Panc1 (cell line): Measurements from ENCODE around the gene DPYD. TPM values are rescaled to one million over a fixed set of nuclear protein-coding genes. Genes with fewer than 3 reads are reported as not detected.

Experiments
- ATAC-seq: fragments of 200-7000 bp; cut with Tn5 transposase; 2 replicates; pipeline ENCODE4 v1.9.1; 2020; ENCODE audit warnings: mild to moderate bottlenecking, moderate library complexity
- BruUV-seq: library from RNA; stranded (reverse); fragments of 400-500 nt; replicated peaks from 2 replicates; lab custom pipeline; 2021; lab: Mats Ljungman, UMichigan
- CTCF ChIA-PET: fragments of 300-600 bp; sonication (Branson Sonifier 250); formaldehyde crosslinking; loops from one replicate; lab custom pipeline; 2022; ENCODE audit warnings: antibody characterized with exemption; lab: Charles Lee
- POLR2A ChIA-PET: fragments of 300-600 bp; sonication (Branson Sonifier 250); formaldehyde crosslinking; loops from one replicate; lab custom pipeline; 2022; ENCODE audit warnings: antibody characterized with exemption; lab: Charles Lee
- DNase-seq: peaks from one replicate; pipeline ENCODE4 v3.0.0-alpha.2; 2010; ENCODE audit warnings: low read depth, low spot score
- H3K27ac ChIP-seq: 2 replicates; pipeline ENCODE4 v1.5.1; 2011; ENCODE audit warnings: mild to moderate bottlenecking, low read length, inconsistent platforms
- H3K27me3 ChIP-seq: fragments of 200-500 bp; sonication (Bioruptor generic); 2 replicates; pipeline ENCODE4 v1.6.0; 2014; ENCODE audit warnings: low read length, inconsistent platforms; ENCODE audit not compliant: control insufficient read depth, insufficient read depth
- H3K36me3 ChIP-seq: fragments of 200-500 bp; sonication (Bioruptor generic); 2 replicates; pipeline ENCODE4 v1.5.1; 2014; ENCODE audit warnings: inconsistent platforms, mild to moderate bottlenecking, low read length, moderate library complexity; ENCODE audit not compliant: control insufficient read depth, insufficient read depth
- H3K4me1 ChIP-seq: 2 replicates; pipeline ENCODE4 v1.5.1; 2011; ENCODE audit warnings: inconsistent platforms, mild to moderate bottlenecking, low read length, moderate library complexity; ENCODE audit not compliant: control insufficient read depth, insufficient read depth
- H3K4me3 ChIP-seq, 2 experiments: 2 replicates each; pipeline ENCODE4 v1.5.1; 2011 to 2012; ENCODE audit warnings: low read depth in 2 of 2, low read length in 2 of 2, mild to moderate bottlenecking in 2 of 2, inconsistent platforms in 1 of 2, moderate library complexity in 1 of 2
- H3K9me3 ChIP-seq: fragments of 200-500 bp; sonication (Bioruptor generic); 2 replicates; pipeline ENCODE4 v1.5.1; 2014; ENCODE audit warnings: low read depth, mild to moderate bottlenecking, inconsistent platforms, low read length, moderate library complexity; ENCODE audit not compliant: control insufficient read depth, insufficient read depth
- POLR2AphosphoS5 ChIP-seq: IDR thresholded peaks from 2 replicates; pipeline ENCODE4 v1.6.1; 2012; ENCODE audit warnings: mild to moderate bottlenecking, low read depth, low read length, moderate library complexity
- SIN3A ChIP-seq: IDR thresholded peaks from 2 replicates; pipeline ENCODE4 v1.6.1; 2012; ENCODE audit warnings: low read depth, mild to moderate bottlenecking, low read length, moderate library complexity, borderline replicate concordance; ENCODE audit not compliant: insufficient read depth
- TCF7L2 ChIP-seq: IDR thresholded peaks from 2 replicates; pipeline ENCODE4 v1.6.1; 2011; ENCODE audit warnings: mild to moderate bottlenecking, low read depth, low read length, inconsistent platforms
- in situ Hi-C: cut with HindIII; loops from 2 replicates; pipeline ENCODE4 v1.10.0; 2016; ENCODE audit warnings: low sequenced_read_pairs, low pct_unique_long_range_greater_than_20kb
- intact Hi-C: fragments of 100-400 bp; cut with micrococcal nuclease; formaldehyde crosslinking; loops from one replicate; pipeline ENCODE4 v1.10.0; 2022; ENCODE audit not compliant: unreplicated experiment
- total RNA-seq: library from RNA; stranded (reverse); gene quantifications from one replicate; pipeline ENCODE4 v1.2.1, GENCODE V29; 2021; ENCODE audit not compliant: unreplicated experiment
- TF ChIP-seq, protein P1 (sequence below): fragments of 450-650 bp; IDR thresholded peaks from 2 replicates; pipeline ENCODE4 v1.5.1; 2017; ENCODE audit warnings: mild to moderate bottlenecking
- TF ChIP-seq, protein P2 (sequence below), 2 experiments: IDR thresholded peaks; 2 replicates each; pipeline ENCODE4 v1.6.1; 2011 to 2012; ENCODE audit warnings: low read depth in 2 of 2, control low read depth in 1 of 2, low read length in 1 of 2, mild to moderate bottlenecking in 1 of 2, moderate library complexity in 1 of 2; ENCODE audit not compliant: insufficient read depth in 1 of 2

The DPYD gene
- total RNA-seq, 1 experiment from 2014 or later: 2.0 TPM

DNA sequence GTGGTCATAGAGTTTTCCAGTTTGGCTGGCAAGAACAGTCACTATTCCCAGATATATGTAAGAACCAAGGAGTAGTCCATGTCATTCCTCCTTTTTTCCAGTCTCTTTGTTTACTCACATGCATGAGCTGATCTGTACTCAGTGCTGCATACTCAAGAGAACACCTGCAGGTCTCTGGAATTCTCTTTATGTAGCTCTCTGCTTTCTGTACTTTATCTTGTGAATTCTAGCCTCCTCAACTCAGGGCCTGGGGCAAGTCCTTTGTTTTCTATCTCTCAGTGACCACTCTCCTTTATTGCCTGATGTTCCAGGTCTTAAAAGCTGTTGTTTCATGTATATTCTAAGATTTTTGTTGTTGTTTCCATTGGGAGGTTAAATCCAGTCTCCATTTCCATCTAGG, 478.9 kb downstream of the DPYD start:
- DNase-seq (no peak), ATAC-seq (no peak)
- Histone ChIP-seq H3K4me3 (no peak overlapping the region), H3K4me1 (no peaks in the 10 kb centered on the region), H3K27ac (no peak overlapping the region), H3K9me3 (no peaks in the 10 kb centered on the region), H3K27me3 (no peaks in the 10 kb centered on the region), H3K36me3 (no peaks in the 10 kb centered on the region)
- POLR2A ChIA-PET: interaction anchor here (0.6 kb wide), 1 partner anchor 94 kb away, joined by 3 read pairs; no protein-coding TSS in a partner anchor
- in situ Hi-C loops: no loop called here
- CTCF ChIA-PET: no interaction called here
- intact Hi-C loops: no loop called here
- BruUV-seq: no TSS peak
- TF ChIP-seq, protein P1, sequence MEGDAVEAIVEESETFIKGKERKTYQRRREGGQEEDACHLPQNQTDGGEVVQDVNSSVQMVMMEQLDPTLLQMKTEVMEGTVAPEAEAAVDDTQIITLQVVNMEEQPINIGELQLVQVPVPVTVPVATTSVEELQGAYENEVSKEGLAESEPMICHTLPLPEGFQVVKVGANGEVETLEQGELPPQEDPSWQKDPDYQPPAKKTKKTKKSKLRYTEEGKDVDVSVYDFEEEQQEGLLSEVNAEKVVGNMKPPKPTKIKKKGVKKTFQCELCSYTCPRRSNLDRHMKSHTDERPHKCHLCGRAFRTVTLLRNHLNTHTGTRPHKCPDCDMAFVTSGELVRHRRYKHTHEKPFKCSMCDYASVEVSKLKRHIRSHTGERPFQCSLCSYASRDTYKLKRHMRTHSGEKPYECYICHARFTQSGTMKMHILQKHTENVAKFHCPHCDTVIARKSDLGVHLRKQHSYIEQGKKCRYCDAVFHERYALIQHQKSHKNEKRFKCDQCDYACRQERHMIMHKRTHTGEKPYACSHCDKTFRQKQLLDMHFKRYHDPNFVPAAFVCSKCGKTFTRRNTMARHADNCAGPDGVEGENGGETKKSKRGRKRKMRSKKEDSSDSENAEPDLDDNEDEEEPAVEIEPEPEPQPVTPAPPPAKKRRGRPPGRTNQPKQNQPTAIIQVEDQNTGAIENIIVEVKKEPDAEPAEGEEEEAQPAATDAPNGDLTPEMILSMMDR: no peak
- TF ChIP-seq, protein P2, sequence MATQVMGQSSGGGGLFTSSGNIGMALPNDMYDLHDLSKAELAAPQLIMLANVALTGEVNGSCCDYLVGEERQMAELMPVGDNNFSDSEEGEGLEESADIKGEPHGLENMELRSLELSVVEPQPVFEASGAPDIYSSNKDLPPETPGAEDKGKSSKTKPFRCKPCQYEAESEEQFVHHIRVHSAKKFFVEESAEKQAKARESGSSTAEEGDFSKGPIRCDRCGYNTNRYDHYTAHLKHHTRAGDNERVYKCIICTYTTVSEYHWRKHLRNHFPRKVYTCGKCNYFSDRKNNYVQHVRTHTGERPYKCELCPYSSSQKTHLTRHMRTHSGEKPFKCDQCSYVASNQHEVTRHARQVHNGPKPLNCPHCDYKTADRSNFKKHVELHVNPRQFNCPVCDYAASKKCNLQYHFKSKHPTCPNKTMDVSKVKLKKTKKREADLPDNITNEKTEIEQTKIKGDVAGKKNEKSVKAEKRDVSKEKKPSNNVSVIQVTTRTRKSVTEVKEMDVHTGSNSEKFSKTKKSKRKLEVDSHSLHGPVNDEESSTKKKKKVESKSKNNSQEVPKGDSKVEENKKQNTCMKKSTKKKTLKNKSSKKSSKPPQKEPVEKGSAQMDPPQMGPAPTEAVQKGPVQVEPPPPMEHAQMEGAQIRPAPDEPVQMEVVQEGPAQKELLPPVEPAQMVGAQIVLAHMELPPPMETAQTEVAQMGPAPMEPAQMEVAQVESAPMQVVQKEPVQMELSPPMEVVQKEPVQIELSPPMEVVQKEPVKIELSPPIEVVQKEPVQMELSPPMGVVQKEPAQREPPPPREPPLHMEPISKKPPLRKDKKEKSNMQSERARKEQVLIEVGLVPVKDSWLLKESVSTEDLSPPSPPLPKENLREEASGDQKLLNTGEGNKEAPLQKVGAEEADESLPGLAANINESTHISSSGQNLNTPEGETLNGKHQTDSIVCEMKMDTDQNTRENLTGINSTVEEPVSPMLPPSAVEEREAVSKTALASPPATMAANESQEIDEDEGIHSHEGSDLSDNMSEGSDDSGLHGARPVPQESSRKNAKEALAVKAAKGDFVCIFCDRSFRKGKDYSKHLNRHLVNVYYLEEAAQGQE (IDR thresholded peaks at IDR 0.05; ENCODE audit: insufficient read depth in 1 of 2, low read depth in 2 of 2, low read length in 1 of 2): no peak
- no peak for TF ChIP-seq TCF7L2

DNA sequence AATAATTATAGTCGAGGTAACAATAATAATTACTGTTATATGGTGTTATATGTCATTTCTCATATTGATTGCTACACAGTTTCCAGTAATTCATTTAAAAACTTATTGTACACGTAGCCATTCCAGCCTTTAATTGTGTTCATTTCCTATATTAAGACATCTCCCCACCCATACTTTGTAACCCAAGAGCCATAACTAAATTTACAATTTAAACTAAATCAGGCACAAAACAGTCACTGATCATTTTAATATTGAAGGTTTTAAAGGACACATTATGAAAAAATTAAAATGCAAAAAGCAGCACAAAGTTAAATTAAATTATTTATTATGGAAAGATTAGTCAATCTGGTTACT, 487.0 kb downstream of the DPYD start:
- ATAC-seq: no peak
- ChIA-PET CTCF (no interaction called here), POLR2A (no interaction called here)
- no peaks in the 10 kb centered on the region for H3K9me3 ChIP-seq
- DNase-seq: no peak
- H3K27me3 ChIP-seq: no peaks in the 10 kb centered on the region
- BruUV-seq: no TSS peak
- in situ Hi-C loops (no loop called here), intact Hi-C loops (no loop called here)
- H3K27ac ChIP-seq: no peak overlapping the region
- H3K4me3 ChIP-seq: no peak overlapping the region
- H3K4me1 ChIP-seq: no peaks in the 10 kb centered on the region
- TF ChIP-seq SIN3A: no peak
- TF ChIP-seq, protein P1: no peak
- no peak for TF ChIP-seq POLR2AphosphoS5
- TF ChIP-seq, protein P2 (IDR thresholded peaks at IDR 0.05; ENCODE audit: insufficient read depth in 1 of 2, low read depth in 2 of 2, low read length in 1 of 2): no peak
- no peak for TF ChIP-seq TCF7L2
- no peaks in the 10 kb centered on the region for H3K36me3 ChIP-seq
